BE2C (cell line): ENCODE data around the gene PHF21B.

Experiments used
- DNase-seq: peaks from one replicate; pipeline ENCODE4 v3.0.0-alpha.2; 2020
- H3K27me3 ChIP-seq: fragments of 250-450 bp; sonication (Bioruptor Pico); 2 replicates; pipeline ENCODE4 v1.5.1; 2020; ENCODE audit warnings: mild to moderate bottlenecking
- H3K36me3 ChIP-seq: fragments of 250-450 bp; sonication (Bioruptor Pico); 2 replicates; pipeline ENCODE4 v1.5.1; 2020; ENCODE audit warnings: mild to moderate bottlenecking
- H3K4me1 ChIP-seq: fragments of 250-450 bp; sonication (Bioruptor Pico); 2 replicates; pipeline ENCODE4 v1.5.1; 2020
- H3K4me3 ChIP-seq: 2 replicates; pipeline ENCODE4 v1.5.1; 2011; ENCODE audit warnings: low read depth, low read length
- H3K9me3 ChIP-seq: fragments of 250-450 bp; sonication (Bioruptor Pico); 2 replicates; pipeline ENCODE4 v1.5.1; 2020
- TF ChIP-seq, protein P1 (sequence below): IDR thresholded peaks from 2 replicates; pipeline ENCODE4 v1.5.1; 2012; ENCODE audit warnings: mild to moderate bottlenecking, low read depth, low read length

PHF21B gene

DNA sequence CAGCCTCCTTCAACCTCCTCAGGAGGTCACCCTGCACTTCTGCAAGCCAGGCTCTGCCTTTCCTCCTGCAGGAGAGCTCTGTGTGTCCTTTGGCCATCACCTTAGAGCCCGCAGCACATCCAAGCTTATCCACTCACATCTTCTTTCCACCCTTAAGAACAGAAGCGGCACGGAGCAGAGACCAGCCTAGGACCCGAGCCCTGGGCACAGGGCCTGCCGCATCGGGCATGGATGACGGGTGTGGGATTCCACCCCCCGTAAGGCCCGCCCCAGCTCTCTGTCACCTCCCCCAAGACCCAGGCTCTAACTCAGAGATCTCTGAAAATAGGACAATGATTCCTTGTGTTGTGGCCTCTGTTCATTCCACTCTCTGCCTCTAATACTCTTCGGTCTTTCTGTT lies 42.1 kb upstream of the PHF21B start:
- peaks cover 9% of the 10 kb centered on the region for H3K27me3 ChIP-seq
- TF ChIP-seq, protein P1, sequence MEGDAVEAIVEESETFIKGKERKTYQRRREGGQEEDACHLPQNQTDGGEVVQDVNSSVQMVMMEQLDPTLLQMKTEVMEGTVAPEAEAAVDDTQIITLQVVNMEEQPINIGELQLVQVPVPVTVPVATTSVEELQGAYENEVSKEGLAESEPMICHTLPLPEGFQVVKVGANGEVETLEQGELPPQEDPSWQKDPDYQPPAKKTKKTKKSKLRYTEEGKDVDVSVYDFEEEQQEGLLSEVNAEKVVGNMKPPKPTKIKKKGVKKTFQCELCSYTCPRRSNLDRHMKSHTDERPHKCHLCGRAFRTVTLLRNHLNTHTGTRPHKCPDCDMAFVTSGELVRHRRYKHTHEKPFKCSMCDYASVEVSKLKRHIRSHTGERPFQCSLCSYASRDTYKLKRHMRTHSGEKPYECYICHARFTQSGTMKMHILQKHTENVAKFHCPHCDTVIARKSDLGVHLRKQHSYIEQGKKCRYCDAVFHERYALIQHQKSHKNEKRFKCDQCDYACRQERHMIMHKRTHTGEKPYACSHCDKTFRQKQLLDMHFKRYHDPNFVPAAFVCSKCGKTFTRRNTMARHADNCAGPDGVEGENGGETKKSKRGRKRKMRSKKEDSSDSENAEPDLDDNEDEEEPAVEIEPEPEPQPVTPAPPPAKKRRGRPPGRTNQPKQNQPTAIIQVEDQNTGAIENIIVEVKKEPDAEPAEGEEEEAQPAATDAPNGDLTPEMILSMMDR: no peak

DNA sequence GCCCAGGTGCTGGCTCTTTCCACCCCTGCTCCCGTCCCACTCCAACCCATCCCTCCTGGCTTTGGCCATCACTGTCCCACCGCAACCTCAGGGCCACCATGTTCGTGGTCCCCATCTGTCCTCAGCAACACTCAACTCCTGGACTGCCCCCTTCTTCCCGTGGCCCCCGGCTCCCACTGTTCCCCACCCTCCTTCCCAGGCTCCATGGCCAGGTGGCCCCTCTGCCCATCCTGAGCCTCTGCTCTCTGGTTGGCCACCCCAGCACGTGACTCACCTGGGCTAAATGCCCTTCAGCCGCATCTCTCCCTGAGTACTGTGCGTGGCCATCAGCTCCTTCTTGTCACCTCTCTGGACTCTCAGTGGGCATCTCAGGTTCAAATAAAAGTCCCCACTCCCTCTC lies 41.6 kb upstream of the PHF21B start:
- Histone ChIP-seq H3K9me3 (no peaks in the 10 kb centered on the region), H3K36me3 (no peaks in the 10 kb centered on the region)
- no peak for DNase-seq

More for the DNA sequence above, 42.1 kb upstream of the PHF21B start:
- Histone ChIP-seq H3K4me3 (no peak overlapping the region), H3K36me3 (no peaks in the 10 kb centered on the region), H3K9me3 (no peaks in the 10 kb centered on the region), H3K4me1 (no peaks in the 10 kb centered on the region)
- DNase-seq: no peak

GRCh38 chr22:45047260-45047659 lies 37.5 kb upstream of the PHF21B start:
- Histone ChIP-seq H3K36me3 (no peaks in the 10 kb centered on the region), H3K9me3 (no peaks in the 10 kb centered on the region), H3K4me3 (no peak overlapping the region), H3K4me1 (no peaks in the 10 kb centered on the region), H3K27me3 (peaks cover 12% of the 10 kb centered on the region)
- no peak for DNase-seq
- TF ChIP-seq, protein P1: no peak

More for the DNA sequence above, 41.6 kb upstream of the PHF21B start:
- TF ChIP-seq, protein P1: no peak
- H3K4me3 ChIP-seq: no peak overlapping the region
- H3K4me1 ChIP-seq: no peaks in the 10 kb centered on the region
- H3K27me3 ChIP-seq: peaks cover 9% of the 10 kb centered on the region

- no peaks in the 10 kb centered on the region for H3K36me3 ChIP-seq
- H3K4me1 ChIP-seq: no peaks in the 10 kb centered on the region
- no peak for DNase-seq
- no peaks in the 10 kb centered on the region for H3K9me3 ChIP-seq
- TF ChIP-seq, protein P1: no peak
- H3K27me3 ChIP-seq: peaks cover 9% of the 10 kb centered on the region; the same call in 1 of the 2 replicates
- H3K4me3 ChIP-seq: no peak overlapping the region
Measured at GRCh38 chr22:45045208-45045607, 35.4 kb upstream of the PHF21B start.

GRCh38 chr22:45042263-45042662 lies 32.5 kb upstream of the PHF21B start:
- DNase-seq: no peak
- H3K4me3 ChIP-seq: no peak overlapping the region
- H3K27me3 ChIP-seq: peaks cover 3% of the 10 kb centered on the region; the same call in 1 of the 2 replicates
- H3K9me3 ChIP-seq: no peaks in the 10 kb centered on the region; the same call in 1 of the 2 replicates
- TF ChIP-seq, protein P1: no peak
- H3K4me1 ChIP-seq: no peaks in the 10 kb centered on the region
- H3K36me3 ChIP-seq: no peaks in the 10 kb centered on the region

GRCh38 chr22:45039133-45039532 lies 29.3 kb upstream of the PHF21B start:
- no peaks in the 10 kb centered on the region for H3K36me3 ChIP-seq
- no peak overlapping the region for H3K4me3 ChIP-seq
- no peaks in the 10 kb centered on the region for H3K4me1 ChIP-seq
- no peaks in the 10 kb centered on the region; the same call in 1 of the 2 replicates for H3K9me3 ChIP-seq
- H3K27me3 ChIP-seq: peaks cover 4% of the 10 kb centered on the region
- TF ChIP-seq, protein P1: no peak
- no peak for DNase-seq
